Activated CD8-positive, alpha-beta memory T cell treated with anti-CD3 and anti-CD28 coated beads, Interleukin-2, amount 50 U/mL, for 4 hours (primary cell): ENCODE data around the gene IL22.

Experiments used
- DNase-seq: peaks from one replicate; pipeline ENCODE4 v3.0.0-alpha.2; 2020

IL22 gene

GRCh38 chr12:68253504-68253903, at the start of gene IL22:
Gene IL22 (minus strand): TSS chr12:68253604. CDS start chr12:68253448, 156 bp downstream.
- no peak for DNase-seq

- DNase-seq = no peak
Measured at GRCh38 chr12:68297929-68298328, 44.5 kb upstream of the IL22 start.

DNA sequence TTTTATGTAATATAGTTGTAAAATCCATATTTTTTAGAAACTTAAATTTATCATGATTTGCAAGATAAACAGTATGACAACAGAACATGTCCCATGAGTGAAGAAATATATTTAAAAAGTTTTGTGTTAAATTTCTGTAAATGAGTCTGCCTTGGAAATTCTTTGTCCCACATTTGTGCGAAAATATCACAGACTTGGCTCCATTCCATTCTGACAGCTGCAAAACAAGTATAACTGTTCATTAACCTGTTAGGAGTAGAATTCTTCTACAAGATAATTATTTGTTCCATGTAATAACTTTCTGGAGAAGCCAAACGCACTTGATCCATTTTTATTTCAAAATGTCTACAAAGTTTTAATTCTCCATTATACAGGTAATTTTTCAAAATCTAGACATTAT, 40.8 kb upstream of the IL22 start:
- no peak for DNase-seq

- DNase-seq = no peak
Measured at GRCh38 chr12:68293347-68293746, 39.9 kb upstream of the IL22 start.

DNA sequence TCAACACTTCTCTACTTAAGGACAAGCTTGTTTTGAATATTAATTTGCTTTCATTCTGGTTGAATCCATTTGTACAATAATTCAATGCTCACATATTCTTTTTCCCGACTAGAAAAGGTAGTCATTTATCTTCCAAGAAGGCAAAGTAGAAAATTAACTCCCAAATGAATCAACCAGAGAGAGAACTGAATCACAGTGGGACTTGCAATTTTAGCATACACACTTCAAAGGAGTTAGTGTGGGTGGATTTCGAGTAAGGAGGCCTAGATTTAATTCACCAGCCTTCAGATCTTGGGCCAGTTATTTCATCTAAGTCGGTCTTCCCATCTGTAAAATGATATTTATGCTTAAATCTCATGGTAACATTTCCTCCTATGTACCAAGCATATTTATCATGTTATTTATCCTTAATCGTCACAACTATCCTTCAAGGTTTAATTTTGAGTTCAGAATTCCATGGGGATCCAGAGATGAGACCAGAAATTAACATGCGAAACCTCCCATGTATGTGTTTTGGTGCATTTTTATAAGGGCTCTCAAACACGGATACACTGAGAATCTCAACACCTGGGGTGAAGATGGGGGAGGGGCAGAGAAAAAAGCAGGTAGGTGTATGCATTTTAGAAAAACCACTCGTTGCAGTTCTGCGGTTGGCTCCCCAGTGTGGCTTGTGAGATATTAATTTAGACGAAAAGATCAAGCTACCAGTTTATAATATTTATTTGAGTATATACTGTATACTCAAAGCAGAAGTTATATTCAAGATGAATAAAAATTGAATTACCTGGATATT, 38.9 kb upstream of the IL22 start:
- no peak for DNase-seq

DNA sequence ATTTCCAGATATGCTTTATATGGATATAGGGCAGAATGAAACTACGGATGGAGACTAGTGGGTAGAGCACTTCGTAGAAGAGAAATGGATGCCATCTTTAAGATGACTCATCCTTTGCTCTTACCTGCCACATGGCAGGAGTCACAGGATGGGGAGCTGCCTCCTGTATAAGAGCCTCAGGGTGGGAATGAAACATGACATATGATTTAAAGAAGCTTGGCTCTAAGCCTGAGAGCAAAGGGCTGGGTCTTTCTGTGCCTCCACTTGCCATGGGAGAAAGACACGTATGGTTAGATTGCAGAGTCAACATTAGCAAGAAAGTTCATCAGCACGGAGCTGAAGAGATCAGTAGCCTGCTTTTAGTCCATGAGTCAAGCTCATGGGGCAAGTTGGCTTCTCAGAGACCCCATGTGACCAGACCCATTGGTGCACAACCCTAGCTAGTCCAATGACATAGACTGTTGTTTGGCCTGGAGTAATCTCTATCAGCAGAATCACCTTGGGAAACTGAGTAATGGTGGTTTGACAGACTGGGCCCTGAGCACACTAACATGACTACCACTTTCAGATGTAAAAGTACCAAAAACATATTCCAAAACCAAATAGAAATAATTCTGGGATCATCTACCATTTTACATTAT, 38.1 kb upstream of the IL22 start:
- DNase-seq = no peak

DNA sequence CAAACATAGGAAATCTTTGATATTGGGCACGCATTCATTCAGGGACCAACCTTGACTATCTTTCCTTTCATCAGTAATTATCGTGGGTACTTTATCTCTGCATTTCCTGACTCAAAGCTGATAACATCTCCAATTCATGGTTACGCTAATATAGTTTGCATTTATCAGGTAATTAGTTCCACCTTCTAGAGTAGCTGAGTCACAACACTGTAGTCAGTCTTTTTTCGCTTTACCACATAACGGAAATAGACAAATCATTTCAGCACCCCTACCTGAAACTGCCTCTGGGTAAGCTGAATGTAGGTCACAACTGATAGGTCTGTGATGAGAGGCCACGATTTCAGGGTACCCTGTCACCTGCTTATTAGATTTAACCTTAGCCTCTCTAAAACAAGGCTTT, 36.7 kb upstream of the IL22 start:
- DNase-seq = no peak

DNA sequence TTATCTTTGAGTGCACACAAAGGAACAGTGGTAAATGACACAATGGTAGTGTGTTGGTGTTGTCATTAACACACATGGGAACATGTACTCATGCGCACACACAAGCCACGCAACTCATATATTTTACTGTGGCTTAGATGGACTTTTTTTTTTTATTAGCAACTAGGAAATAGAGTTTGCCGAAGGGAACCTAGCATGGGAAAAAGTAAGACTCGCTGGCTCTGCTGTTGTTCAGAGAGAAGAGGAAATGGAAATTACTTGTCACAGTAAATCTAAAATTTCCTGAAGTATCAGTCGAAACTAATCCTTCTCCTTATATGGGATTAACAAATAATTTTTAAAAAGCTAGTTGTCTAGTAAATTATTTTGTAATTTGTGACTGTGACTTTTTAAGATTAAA, 33.7 kb upstream of the IL22 start:
- DNase-seq = no peak

DNA sequence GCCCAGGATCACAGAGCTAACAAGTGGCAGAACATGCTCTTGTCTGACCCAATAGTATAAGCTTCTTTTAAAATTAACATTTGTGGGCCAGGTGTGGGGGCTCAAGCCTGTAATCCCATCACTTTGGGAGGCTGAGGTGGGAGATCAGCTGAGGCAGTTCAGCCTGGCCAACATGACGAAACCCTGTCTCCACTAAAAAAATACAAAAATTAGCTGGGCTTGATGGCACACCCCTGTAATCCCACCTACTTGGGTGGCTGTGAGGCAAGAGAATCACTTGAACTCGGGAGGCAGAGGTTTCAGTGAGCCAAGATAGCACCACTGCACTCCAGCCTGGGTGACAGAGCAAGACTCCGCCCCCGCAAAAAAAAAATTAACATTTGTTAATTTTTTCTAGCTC, 33.0 kb upstream of the IL22 start:
- DNase-seq = no peak

- no peak for DNase-seq
Measured at GRCh38 chr12:68285541-68285940, 32.1 kb upstream of the IL22 start.

GRCh38 chr12:68281322-68282077, 28.1 kb upstream of the IL22 start:
- DNase-seq = no peak

DNA sequence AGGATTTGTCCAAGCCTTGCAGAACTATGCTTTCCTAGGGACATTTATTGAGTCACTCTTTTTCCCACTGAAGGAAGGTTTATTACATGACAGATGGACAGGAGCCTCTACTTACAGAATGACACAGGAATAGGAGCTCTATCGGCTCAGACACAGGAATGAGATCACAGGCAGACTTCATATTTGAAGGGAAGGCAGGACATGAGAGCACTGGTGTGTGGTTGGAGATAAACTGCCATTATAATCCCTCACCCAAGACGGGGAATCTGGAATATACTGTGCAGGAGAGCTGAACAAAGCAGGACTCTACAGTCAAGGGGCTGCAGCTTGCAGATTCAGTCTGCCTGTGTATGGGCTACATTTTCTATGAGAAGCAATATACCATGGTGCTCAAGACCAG, 26.8 kb upstream of the IL22 start:
- no peak for DNase-seq

DNA sequence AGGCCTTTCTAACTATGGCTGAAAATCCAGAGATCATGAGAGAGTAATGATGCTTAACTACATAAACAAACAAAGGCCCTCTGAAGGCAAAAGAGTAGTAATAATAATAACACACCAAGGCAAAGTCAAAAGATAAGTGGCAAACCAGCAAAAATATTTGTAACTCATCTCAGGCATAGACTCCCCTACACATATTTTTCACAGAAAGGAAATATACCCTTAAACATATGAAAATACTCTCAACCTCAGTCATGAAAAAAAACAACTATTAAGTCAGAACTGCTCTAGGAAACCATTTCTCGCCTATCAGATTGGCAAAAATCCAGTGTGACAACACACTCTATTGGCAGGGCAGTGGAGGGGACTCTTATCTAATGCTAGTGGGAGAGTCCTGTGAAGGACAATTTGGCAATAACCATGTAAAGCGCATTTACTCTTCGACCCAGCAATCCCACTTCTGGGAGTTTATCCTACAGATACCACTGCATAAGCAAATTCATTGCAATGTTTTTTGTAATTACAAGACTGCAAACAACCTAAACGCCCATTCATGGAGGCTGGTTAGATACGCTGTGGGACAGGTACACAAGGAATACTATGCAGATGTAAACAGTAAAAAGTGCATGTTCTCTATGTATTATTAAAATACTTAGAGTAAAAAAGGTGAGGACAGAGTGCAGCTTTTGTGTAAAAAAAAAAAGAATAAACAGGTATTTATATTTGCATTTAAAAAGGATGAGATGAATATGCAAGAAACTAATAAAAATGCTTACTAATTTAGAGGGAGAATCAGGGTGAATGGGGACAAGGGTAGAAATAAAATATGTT, 26.0 kb upstream of the IL22 start:
- DNase-seq = no peak

GRCh38 chr12:68276402-68276930, 23.1 kb upstream of the IL22 start:
- DNase-seq = no peak

DNA sequence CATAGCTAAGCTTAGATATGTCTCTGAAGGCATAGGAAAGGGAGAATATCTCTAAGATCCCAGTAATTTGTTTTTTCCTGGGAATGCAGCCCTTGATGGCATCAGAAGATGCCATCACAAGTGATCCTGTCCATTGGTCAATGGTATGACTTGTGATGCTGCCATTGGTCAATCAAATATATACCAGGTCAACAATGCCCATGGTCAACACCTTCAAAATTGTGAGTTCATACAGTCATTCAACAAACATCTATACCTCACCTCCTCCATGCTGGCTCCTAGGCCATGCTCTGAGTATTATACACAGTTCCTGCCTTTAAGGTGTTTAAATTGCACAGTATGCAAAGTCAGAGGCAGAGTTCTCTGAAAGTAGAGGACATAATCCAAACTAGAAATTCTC, 19.3 kb upstream of the IL22 start:
- no peak for DNase-seq

DNA sequence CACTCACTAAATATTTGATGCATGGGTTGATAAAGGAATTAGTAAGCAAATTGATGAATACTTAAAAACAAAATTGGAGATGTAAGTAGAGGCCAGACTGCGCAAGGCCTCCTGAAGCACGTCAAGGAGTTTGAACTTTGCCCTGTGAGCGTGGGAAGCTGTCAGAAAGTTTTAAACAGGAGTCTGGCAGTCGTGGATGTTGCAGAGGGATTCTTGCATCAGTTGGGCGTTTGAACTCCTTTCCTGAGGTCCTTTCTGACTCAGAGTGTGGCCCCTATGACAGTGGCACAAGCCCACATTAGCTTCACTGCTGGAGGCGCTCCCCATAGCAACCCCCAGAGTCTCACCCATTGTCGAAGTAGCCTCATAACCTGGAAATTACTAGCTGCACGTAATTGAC, 17.9 kb upstream of the IL22 start:
- DNase-seq = no peak

DNA sequence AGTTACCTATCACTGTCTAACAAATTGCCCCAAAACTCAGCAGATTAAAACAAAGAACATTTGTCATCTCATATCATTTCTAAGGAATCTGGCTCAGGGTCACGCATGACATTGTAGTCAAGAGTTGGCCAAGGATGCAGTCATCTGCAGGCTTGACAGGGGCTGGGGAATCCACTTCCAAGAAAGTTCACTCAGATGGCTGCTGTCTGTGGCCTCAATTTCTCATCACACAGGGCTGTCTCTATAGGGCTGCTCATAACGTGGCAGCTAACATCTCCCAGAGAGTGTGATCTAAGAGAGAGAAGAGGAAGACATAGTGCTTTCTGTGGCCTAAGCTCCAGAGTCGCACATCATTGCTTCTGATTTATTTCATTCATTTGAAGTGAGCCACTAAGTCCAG, 17.0 kb upstream of the IL22 start:
- no peak for DNase-seq

GRCh38 chr12:68269779-68270178, 16.4 kb upstream of the IL22 start:
- DNase-seq = no peak

- DNase-seq = no peak
Measured at GRCh38 chr12:68268967-68269366, 15.6 kb upstream of the IL22 start.

GRCh38 chr12:68267892-68268396, 14.5 kb upstream of the IL22 start:
- DNase-seq = no peak

- no peak for DNase-seq
Measured at GRCh38 chr12:68264857-68265256, 11.5 kb upstream of the IL22 start.

DNA sequence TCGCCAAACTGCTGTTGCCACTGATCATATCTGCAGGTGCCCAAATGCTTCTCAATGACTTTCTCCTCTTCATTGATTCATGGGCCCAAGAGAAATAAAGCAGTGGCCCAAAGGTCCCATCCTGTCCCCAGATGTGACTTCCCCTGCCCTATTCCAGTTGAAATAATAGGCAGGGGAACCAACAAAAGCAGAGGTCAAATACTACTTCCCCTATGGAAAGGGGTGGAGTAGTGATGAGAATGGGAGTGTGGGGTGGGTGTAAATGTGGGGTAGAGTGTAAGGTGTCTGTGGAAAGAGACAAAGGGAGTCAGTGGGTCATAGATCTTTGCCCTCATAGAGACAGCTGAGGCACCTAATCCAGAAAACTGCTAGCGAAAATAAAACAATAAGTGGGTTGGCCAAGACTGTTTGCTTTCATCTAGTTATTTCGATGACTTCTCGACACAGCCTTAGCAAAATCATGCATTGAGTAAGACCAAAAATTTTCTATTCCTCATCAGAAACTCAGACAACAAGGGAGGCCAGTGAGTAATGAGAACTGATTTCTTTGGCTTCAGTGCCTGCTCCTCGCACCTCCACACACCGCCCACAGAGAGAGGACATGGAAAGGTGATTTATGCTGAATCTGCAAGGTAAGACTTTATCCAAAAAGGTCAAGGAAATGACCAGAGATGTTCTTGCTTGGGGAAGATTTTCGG, 10.9 kb upstream of the IL22 start:
- no peak for DNase-seq
